HG03558 (cell line): ENCODE data around the gene ENTPD2.

Experiments
- ATAC-seq: cut with Tn5 transposase; IDR thresholded peaks from one replicate; pipeline ENCODE4 v1.9.1; 2021; ENCODE audit warnings: moderate number of reproducible peaks; ENCODE audit not compliant: unreplicated experiment; ENCODE audit errors: extremely low read depth

Gene ENTPD2

GRCh38 chr9:137032858-137033257 lies 21.0 kb downstream of the ENTPD2 start:
- ATAC-seq: no peak

- no peak for ATAC-seq
Observed at GRCh38 chr9:137031904-137032640, 21.8 kb downstream of the ENTPD2 start, which contains the start of gene FUT7. Gene FUT7, minus strand, starts transcription at chr9:137032088. Its CDS starts 97 bp downstream, at chr9:137031991.

DNA sequence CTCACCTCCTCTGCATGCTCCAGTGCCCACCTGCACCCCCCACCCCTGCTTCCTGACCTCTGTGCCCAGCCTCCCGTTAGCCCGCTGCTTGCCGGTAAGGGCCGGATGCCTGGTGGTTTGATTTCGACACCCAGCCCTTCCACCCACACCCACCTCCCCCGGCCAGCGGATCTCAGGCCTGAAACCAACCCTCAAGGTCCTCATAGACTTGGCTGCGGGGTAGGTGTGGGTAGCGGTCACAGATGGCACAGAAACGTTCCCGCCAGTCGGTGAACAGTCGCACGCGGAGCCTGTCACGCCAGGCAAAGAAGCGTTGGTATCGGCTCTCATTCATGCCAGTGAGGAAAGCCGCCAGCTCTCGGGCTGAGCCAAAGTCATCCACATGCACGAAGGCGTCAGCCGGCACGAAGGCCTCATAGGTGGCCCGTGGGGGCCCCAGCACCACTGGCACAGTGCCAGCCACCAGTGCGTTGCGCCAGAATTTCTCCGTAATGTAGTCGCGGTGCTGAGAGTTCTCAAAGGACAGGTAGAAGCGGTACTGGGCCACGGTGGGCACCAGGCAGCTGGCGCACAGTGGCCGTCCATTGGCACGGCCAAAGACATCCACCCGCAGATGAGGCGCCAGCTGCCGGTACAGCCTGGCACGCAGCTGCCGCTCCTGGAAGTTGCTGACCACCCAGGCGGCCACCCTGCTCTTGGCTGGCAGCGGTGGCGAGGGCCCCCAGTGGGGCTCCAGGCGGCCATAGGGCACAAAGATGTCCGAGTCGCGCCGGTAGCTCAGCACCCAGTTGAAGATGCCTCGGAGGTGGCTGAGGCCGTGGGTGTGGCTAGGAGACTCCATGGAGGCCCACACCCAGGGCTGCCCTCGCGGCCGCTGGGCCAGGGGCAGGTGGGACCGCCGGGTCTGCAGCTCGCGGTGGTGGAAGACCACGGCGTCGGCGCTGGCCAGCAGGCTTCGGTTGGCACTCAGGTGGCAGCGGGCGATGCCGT lies 23.0 kb downstream of the ENTPD2 start:
- no peak for ATAC-seq

- no peak for ATAC-seq
Observed at GRCh38 chr9:137030006-137030405, 23.9 kb downstream of the ENTPD2 start.

DNA sequence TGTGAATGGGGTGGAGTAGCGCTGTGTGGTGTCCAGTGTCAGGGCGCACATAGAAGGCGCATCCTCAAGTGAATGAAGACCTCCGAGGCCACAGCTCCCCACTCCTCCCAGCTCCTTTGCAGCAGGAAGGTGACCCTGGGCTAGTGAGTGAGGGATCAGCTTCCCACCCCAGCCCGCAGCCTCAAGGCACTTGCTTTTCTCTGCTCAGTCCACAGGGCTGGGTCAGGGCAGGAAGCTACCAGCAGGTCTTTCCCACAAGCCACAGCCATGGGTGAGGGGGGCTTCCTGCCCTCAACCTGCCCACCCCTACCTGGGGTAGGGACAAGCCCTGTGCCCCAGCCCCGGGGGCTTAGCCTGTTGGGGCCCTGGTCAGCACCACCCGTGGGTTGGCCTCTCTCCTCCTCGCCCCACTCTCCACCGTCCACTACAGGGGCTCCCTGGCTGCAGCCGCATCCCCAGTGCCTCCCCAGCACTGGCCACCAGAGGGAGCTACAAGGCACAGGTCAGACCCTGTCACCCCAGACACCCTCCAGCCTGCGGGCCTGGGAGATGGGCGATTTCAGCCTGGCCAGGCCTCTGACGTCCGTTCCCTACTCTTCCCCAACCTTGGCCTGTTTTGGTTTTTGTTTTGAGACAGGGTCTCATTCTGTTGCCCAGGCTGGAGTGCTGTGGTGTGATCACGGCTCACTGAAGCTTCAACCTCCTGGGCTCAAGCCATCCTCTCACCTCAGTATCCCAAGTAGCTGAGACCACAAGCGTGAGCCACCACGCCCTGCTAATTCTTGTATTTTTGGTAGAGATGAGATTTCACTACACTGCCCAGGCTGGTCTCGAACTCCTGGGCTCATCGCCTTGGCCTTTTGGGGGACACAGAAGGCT lies 24.6 kb downstream of the ENTPD2 start:
- ATAC-seq: no peak

- ATAC-seq: no peak
Observed at GRCh38 chr9:137028263-137029057, 25.4 kb downstream of the ENTPD2 start.

- ATAC-seq: no peak
Observed at GRCh38 chr9:137027369-137028262, 26.2 kb downstream of the ENTPD2 start, which contains the start of gene ABCA2. Gene ABCA2, minus strand, starts transcription at chr9:137028237. Its CDS starts 97 bp downstream, at chr9:137028140.

- ATAC-seq: no peak
Observed at GRCh38 chr9:137026828-137027227, 27.0 kb downstream of the ENTPD2 start.

DNA sequence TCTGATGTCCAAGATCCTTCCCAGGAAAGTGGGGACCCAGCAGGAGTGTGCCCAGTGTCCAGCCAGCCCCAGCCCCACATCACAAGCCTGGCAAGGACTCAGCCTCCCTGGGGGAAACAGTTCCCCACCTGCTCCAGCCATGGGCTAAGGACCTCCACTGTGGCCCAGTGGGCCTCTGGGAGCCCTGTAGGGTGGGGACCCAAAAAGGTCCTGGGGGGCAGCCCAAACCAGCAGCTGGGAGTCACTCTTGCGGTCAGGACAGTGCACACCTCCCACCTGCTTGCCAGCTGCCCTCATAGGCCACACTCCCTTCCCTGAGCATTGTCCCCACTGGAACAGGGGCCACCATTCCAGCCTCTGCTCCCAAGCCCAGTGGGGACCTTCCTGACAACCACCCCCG lies 27.5 kb downstream of the ENTPD2 start:
- ATAC-seq: no peak

GRCh38 chr9:137025517-137025966 lies 28.3 kb downstream of the ENTPD2 start:
- ATAC-seq: no peak

- ATAC-seq: no peak
Observed at GRCh38 chr9:137023583-137023991, 30.3 kb downstream of the ENTPD2 start.

- no peak for ATAC-seq
Observed at GRCh38 chr9:137023157-137023556, 30.7 kb downstream of the ENTPD2 start.

GRCh38 chr9:137022662-137023008 lies 31.2 kb downstream of the ENTPD2 start:
- ATAC-seq: no peak

GRCh38 chr9:137021979-137022661 lies 31.7 kb downstream of the ENTPD2 start:
- no peak for ATAC-seq

DNA sequence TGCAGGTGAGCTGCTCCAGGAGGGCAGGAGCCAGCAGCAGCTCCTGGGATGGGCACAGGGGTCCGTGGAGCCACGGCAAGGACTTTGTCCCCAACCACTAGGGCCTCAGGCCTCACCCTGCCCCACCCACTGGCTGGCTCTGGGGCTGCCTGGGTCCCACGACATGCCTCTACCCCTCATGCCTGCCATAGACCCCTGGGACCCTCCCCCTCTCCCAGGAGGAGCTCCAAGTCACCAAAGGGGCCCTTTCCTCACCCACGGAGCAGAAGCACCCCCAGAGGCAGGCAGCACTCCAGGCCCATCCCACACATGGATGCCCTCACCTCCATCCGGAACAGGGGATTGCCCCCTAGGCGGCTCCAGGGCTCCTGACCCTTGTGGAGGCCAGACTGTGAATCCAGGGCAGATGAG lies 32.3 kb downstream of the ENTPD2 start:
- ATAC-seq: no peak

DNA sequence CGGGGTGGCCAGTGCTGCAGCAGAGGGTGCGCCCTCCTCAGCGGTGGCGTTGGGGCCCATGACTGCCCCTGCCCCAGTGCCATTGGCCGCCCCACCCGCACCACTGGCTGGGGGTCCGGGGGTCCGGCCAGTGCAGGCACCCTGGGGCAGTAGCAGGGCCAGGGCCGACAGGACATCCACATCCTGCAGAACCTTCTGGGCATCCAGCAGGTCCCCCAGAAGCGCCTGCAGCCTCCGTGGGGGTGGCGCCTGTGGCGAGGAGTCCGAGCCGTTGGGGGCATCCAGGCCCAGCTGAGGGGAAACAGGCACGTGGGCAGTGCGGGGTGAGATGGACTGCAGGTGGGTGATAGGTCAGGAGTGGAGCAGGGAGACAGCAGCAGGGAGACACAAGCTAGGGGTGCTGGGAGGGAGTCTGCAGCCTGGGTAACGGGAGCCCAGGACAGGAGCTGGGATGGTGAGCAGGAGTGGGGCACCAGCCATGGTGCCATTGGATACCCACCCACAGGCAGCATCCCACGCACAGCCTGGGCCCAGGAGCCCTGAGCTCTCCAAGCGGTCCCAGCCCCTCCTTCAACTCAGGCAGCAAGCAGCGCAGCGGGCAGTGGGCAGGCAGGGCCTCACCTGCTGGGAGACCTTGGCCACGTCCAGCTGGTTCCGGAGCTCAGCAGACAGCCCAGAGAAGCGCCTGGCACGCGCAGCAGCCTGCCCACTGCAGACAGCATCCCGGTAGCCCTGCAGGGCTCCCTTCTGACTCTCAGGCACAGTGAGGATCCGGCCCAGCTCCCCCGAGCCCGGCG lies 32.9 kb downstream of the ENTPD2 start:
- no peak for ATAC-seq
